Kidney (tissue), 14 donors: ENCODE results near the gene JMJD4. TPM values are rescaled to one million over a fixed set of nuclear protein-coding genes. Genes with fewer than 3 reads are reported as not detected.
A peak's percentile ranks its signal among the peaks of the same experiment; 100 is the strongest.

ENCODE experiments used
- DNase-seq, 5 donors: peaks; one replicate each; pipeline ENCODE4 v3.0.0-alpha.2; 2013 to 2020
- FAIRE-seq: peaks from 2 replicates; lab custom pipeline; 2012; peaks lifted over from hg19 to GRCh38; lab: Jason Lieb, UNC
- H3K27ac ChIP-seq, 2 donors: one replicate each; pipeline ENCODE4 v1.7.0; 2013; ENCODE audit warnings: low read depth in 2 of 2, low read length in 2 of 2, inconsistent platforms in 1 of 2
- H3K27me3 ChIP-seq: one replicate; pipeline ENCODE4 v1.7.1; 2013; ENCODE audit warnings: low read length, inconsistent platforms; ENCODE audit not compliant: control insufficient read depth, insufficient read depth
- H3K36me3 ChIP-seq, 3 donors: one replicate each; pipeline versions ENCODE4 v1.7.0 to v1.7.1; 2013; ENCODE audit warnings: low read length in 3 of 3, control low read depth in 1 of 3, inconsistent platforms in 1 of 3; ENCODE audit not compliant: insufficient read depth in 3 of 3, control insufficient read depth in 2 of 3
- H3K4me1 ChIP-seq, 3 donors: one replicate each; pipeline versions ENCODE4 v1.7.0 to v1.7.1; 2013; ENCODE audit warnings: low read length in 3 of 3, inconsistent platforms in 1 of 3, low read depth in 1 of 3; ENCODE audit not compliant: control insufficient read depth in 2 of 3, insufficient read depth in 2 of 3
- H3K4me3 ChIP-seq, 3 donors: one replicate each; pipeline versions ENCODE4 v1.7.0 to v1.8.1; 2013; ENCODE audit warnings: low read length in 3 of 3, control low read depth in 1 of 3, inconsistent platforms in 1 of 3
- H3K9ac ChIP-seq, 3 donors: one replicate each; pipeline versions ENCODE4 v1.7.0 to v1.7.1; 2013; ENCODE audit warnings: low read length in 3 of 3, control low read depth in 1 of 3, inconsistent platforms in 1 of 3
- H3K9me3 ChIP-seq, 3 donors: one replicate each; pipeline versions ENCODE4 v1.7.0 to v1.7.1; 2013; ENCODE audit warnings: low read length in 3 of 3, control low read depth in 1 of 3, inconsistent platforms in 1 of 3; ENCODE audit not compliant: control insufficient read depth in 2 of 3, insufficient read depth in 1 of 3
- intact Hi-C: fragments of 100-400 bp; cut with DNase I; formaldehyde crosslinking; loops from one replicate; pipeline ENCODE4 v1.11.1; 2022
- polyA plus RNA-seq: library from polyadenylated mRNA; stranded (reverse); fragments of 350-450 nt; fragmentation: Illumina TruSeq; extraction: RNeasy Lipid Tissue Mini Kit (QIAGEN cat#74804); gene quantifications from one replicate; pipeline ENCODE4 v1.2.3, GENCODE V29; 2014; ENCODE audit warnings: low read depth, low replicate concordance; ENCODE audit not compliant: insufficient read depth
- total RNA-seq: library from RNA; stranded (reverse); fragmentation: NEBNext Ultra II Directional; extraction: Animal tissue kit (Norgen Biotek cat#: 25700); gene quantifications from one replicate; pipeline ENCODE4 v1.2.1, GENCODE V29; 2021
- TF ChIP-seq, protein P1 (sequence below): IDR thresholded peaks from 3 replicates; pipeline ENCODE4 v1.5.1; 2012; ENCODE audit warnings: mild to moderate bottlenecking, moderate library complexity, borderline replicate concordance; ENCODE audit not compliant: insufficient read depth; ENCODE audit errors: extremely low read depth
- donor health status: control.
- donor health status: control.
- donor health status: control.
- donor health status: control.
- donor health status: control.
- donor health status: DM: yes; HTN: yes; CAD: no.
- donor health status: Normal renal cell carcinoma (clear cell type).

The JMJD4 gene
- total and polyA plus RNA-seq, 2 donors from 2014 or later: 12.6 to 15.9 TPM

DNA sequence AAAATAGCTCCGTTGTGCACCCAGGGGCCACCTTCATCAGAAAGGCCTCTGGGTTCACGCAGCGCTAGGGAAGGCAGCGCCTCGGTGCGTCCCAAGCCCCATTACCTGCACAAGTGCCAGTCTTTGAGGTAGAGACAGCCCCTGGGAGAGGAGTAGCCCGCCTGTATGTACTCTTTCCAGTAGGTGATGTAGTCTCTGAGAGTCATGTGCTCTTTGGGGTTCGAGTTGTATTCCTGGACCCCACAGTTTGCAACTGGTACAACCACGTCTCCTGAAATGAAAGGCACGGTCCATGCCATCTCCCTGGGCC, 601 bp downstream of the JMJD4 start:
- TF ChIP-seq, protein P1, sequence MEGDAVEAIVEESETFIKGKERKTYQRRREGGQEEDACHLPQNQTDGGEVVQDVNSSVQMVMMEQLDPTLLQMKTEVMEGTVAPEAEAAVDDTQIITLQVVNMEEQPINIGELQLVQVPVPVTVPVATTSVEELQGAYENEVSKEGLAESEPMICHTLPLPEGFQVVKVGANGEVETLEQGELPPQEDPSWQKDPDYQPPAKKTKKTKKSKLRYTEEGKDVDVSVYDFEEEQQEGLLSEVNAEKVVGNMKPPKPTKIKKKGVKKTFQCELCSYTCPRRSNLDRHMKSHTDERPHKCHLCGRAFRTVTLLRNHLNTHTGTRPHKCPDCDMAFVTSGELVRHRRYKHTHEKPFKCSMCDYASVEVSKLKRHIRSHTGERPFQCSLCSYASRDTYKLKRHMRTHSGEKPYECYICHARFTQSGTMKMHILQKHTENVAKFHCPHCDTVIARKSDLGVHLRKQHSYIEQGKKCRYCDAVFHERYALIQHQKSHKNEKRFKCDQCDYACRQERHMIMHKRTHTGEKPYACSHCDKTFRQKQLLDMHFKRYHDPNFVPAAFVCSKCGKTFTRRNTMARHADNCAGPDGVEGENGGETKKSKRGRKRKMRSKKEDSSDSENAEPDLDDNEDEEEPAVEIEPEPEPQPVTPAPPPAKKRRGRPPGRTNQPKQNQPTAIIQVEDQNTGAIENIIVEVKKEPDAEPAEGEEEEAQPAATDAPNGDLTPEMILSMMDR: no peak
- H3K36me3 ChIP-seq: peaks cover 0 to 4% (median 0%) of the 10 kb centered on the region in 3 donors
- peak overlapping the region; percentile 81 to 83 (median 81) for H3K4me3 ChIP-seq
- H3K27me3 ChIP-seq: no peaks in the 10 kb centered on the region
- H3K27ac ChIP-seq: no peak overlapping the region
- H3K9ac ChIP-seq: peak overlapping the region; percentile 69 to 87 (median 71)
- DNase-seq (peak in 2 of 5 donors; percentile 21 to 52), FAIRE-seq (no peak)
- no peaks in the 10 kb centered on the region for H3K9me3 ChIP-seq
- intact Hi-C loops: no loop called here
- H3K4me1 ChIP-seq: peaks cover 0 to 33% (median 4%) of the 10 kb centered on the region in 3 donors

DNA sequence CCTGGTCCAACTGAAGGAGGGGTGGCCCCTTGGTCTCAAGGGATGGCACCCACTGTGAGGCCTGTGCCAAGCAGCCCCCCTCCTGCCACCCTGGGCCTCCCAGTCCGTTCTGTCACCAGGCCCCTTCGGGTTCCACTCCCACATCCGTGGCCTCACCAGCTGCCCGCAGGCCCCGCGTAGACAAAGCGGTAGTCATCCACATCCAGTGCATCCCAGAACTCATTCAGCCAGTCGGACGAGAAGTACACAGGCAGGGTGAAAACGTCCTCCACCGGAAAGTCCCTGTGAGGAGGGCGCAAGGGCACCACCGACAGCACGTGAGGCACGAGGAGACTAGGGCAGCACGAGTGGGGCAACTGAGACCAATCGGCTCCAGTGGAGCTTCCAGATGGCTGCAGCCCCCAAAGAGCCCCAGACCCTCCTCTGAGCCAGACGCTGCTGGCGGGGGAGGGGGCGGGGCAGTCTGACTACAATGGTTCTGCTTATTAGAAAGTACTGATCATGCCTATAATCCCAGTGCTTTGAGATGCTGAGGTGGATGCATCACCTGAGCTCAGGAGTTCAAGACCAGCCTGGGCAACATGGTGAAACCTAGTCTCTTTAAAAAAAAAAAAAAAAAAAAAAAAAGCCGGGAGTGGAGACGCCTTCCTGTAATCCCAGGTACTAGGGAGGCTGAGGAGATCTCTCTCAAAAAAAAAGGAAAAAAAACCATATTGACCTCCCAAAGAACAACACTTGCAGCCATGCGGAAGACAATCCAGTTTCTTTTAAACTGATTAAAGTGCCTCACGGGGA, 1.2 kb downstream of the JMJD4 start:
- Histone ChIP-seq H3K27me3 (no peaks in the 10 kb centered on the region), H3K27ac (no peak overlapping the region), H3K36me3 (peaks cover 0 to 4% (median 0%) of the 10 kb centered on the region in 3 donors), H3K9me3 (no peaks in the 10 kb centered on the region), H3K4me1 (peaks cover 0 to 38% (median 4%) of the 10 kb centered on the region in 3 donors), H3K4me3 (peak overlapping the region; percentile 81 to 83 (median 81)), H3K9ac (peak overlapping the region in 2 of 3 donors; percentile 69 to 87)
- TF ChIP-seq, protein P1: no peak
- DNase-seq (peak in 1 of 5 donors; percentile 56), FAIRE-seq (no peak)
- intact Hi-C loops: no loop called here

DNA sequence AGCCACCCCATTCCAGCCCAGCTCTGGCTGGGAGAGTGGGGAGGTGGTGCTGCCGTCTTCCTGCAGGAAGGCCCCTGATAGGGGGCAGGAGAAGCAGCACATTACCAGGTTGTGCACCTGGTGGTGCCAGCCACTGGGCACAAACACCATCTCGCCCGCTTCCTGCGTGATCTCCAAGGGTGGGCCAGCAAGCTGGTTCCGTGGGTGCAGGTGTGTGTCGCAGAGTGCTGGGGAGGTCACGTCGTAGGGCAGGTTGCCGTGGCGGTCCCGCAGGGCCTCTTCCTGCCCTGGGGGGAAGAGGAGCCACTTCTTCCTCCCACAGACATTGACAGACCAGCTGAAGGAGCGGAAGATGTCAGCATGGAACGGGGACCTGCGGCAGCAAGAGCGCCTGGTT, 1.8 kb downstream of the JMJD4 start:
- no peaks in the 10 kb centered on the region for H3K9me3 ChIP-seq
- no peak for DNase-seq
- FAIRE-seq: no peak
- no peak overlapping the region for H3K27ac ChIP-seq
- H3K4me3 ChIP-seq: no peak overlapping the region
- peaks cover 0 to 39% (median 4%) of the 10 kb centered on the region in 3 donors for H3K4me1 ChIP-seq
- intact Hi-C loops: no loop called here
- TF ChIP-seq, protein P1: no peak
- H3K36me3 ChIP-seq: peaks cover 0 to 4% (median 0%) of the 10 kb centered on the region in 3 donors
- no peaks in the 10 kb centered on the region for H3K27me3 ChIP-seq
- no peak overlapping the region for H3K9ac ChIP-seq
